PC-9 (cell line): ENCODE measurements around the gene ZNF652.

Experiments used
- CTCF ChIP-seq: fragments of 200-600 bp; sonication (generic); conservative IDR thresholded peaks from 2 replicates; pipeline ENCODE4 v1.6.1; 2017; ENCODE audit warnings: mixed run types, antibody characterized with exemption, mild to moderate bottlenecking, moderate library complexity
- EZH2 ChIP-seq: fragments of 200-600 bp; sonication (generic); IDR thresholded peaks from 2 replicates; pipeline ENCODE4 v1.8.0; 2017; ENCODE audit warnings: antibody characterized with exemption, low read depth

- TF ChIP-seq CTCF (no peak), EZH2 (no peak)
Measured at GRCh38 chr17:49361902-49362722, at the start of gene ZNF652.
